T-cell (primary cell): ENCODE data around the gene SPTBN1. TPM values are rescaled to one million over a fixed set of nuclear protein-coding genes. Genes with fewer than 3 reads are reported as not detected.

Experiments
- ATAC-seq, 4 experiments: fragments of 200-7000 bp in 3 of 4; fragments of 150-1000 bp in 1 of 4; cut with Tn5 transposase; replicated peaks in 1 of 4; 1 replicate in 3 of 4; 2 replicates in 1 of 4; pipeline ENCODE4 v1.10.0; 2021; ENCODE audit warnings: moderate library complexity in 3 of 4, mild to moderate bottlenecking in 2 of 4, moderate number of reproducible peaks in 1 of 4
- CTCF ChIA-PET, 2 donors: fragments of 300-600 bp; sonication (Branson Sonifier 250); formaldehyde crosslinking; loops; one replicate each; lab custom pipeline; 2022; ENCODE audit warnings: antibody characterized with exemption in 2 of 2; lab: Charles Lee
- POLR2A ChIA-PET, 2 donors: fragments of 300-600 bp; sonication (Branson Sonifier 250); formaldehyde crosslinking; loops; one replicate each; lab custom pipeline; 2022; ENCODE audit warnings: antibody characterized with exemption in 2 of 2; lab: Charles Lee
- DNase-seq, 35 experiments: peaks; one replicate each; pipeline versions ENCODE4 v3.0.0 to v3.0.0-alpha.2; 2013 to 2023
- H3K27ac ChIP-seq: one replicate; pipeline ENCODE4 v1.5.1; 2013; ENCODE audit warnings: low read length
- H3K27me3 ChIP-seq, 2 experiments: replicated peaks in 1 of 2; 1 replicate in 1 of 2; 2 replicates in 1 of 2; pipeline versions ENCODE4 v1.6.1 to v1.7.0; 2013; ENCODE audit warnings: low read length in 1 of 2, mixed read lengths in 1 of 2; ENCODE audit not compliant: control insufficient read depth in 2 of 2, insufficient read depth in 2 of 2; ENCODE audit errors: extremely low read depth in 1 of 2
- H3K36me3 ChIP-seq, 2 donors: 1 replicate in 1 of 2; 2 replicates in 1 of 2; pipeline versions ENCODE4 v1.6.1 to v1.7.0; 2013; ENCODE audit warnings: low read length in 1 of 2; ENCODE audit not compliant: control insufficient read depth in 2 of 2, insufficient read depth in 1 of 2; ENCODE audit errors: extremely low read depth in 1 of 2
- H3K4me1 ChIP-seq, 2 experiments: 1 replicate in 1 of 2; 2 replicates in 1 of 2; pipeline versions ENCODE4 v1.6.1 to v1.7.0; 2013; ENCODE audit warnings: low read length in 2 of 2, mixed read lengths in 1 of 2; ENCODE audit not compliant: insufficient read depth in 2 of 2, control insufficient read depth in 1 of 2; ENCODE audit errors: extremely low read depth in 1 of 2
- H3K4me3 ChIP-seq, 2 donors: 1 replicate in 1 of 2; 2 replicates in 1 of 2; pipeline versions ENCODE4 v1.5.1 to v1.7.0; 2013; ENCODE audit warnings: mild to moderate bottlenecking in 2 of 2, low read length in 1 of 2, moderate library complexity in 1 of 2; ENCODE audit not compliant: control insufficient read depth in 1 of 2; ENCODE audit errors: extremely low read depth in 1 of 2
- H3K9me3 ChIP-seq: 2 replicates; pipeline ENCODE4 v1.7.0; 2013
- H3K27ac Mint-ChIP-seq, 2 donors: one replicate each; pipeline ENCODE4 v1.8.0; 2020 to 2021; ENCODE audit warnings: mild to moderate bottlenecking in 2 of 2, mixed read lengths in 2 of 2
- H3K27me3 Mint-ChIP-seq, 2 donors: one replicate each; pipeline ENCODE4 v1.8.0; 2021 to 2022; ENCODE audit warnings: mixed read lengths in 2 of 2
- H3K36me3 Mint-ChIP-seq: one replicate; pipeline ENCODE4 v1.8.0; 2021; ENCODE audit warnings: mixed read lengths
- H3K4me1 Mint-ChIP-seq, 3 donors: one replicate each; pipeline ENCODE4 v1.8.0; 2020 to 2022; ENCODE audit warnings: mixed read lengths in 3 of 3, mild to moderate bottlenecking in 1 of 3
- H3K4me3 Mint-ChIP-seq, 3 donors: one replicate each; pipeline ENCODE4 v1.8.0; 2020 to 2022; ENCODE audit warnings: mild to moderate bottlenecking in 3 of 3, mixed read lengths in 3 of 3, moderate library complexity in 3 of 3
- H3K9me3 Mint-ChIP-seq, 3 donors: one replicate each; pipeline ENCODE4 v1.8.0; 2020 to 2022; ENCODE audit warnings: mixed read lengths in 3 of 3
- WGBS: methylation state at CpG from one replicate; pipeline ENCODE4 v1.1.5; 2013; ENCODE audit warnings: missing lambda C conversion rate; ENCODE audit not compliant: insufficient coverage; 5-methylcytosine and 5-hydroxymethylcytosine counted together
- total RNA-seq, 35 experiments: library from RNA in 6 of 35; stranded (reverse) in 6 of 35; fragments of 120-200 nt in 1 of 35; gene quantifications; one replicate each; pipeline versions ENCODE4 v1.2.1 to v1.2.4 and lab custom pipeline; 2013 to 2026

The SPTBN1 gene
- total RNA-seq, 5 donors from 2014 or later (not counting 1 experiment from before 2014, with no cell fraction given) = 129 to 222 (median 139) TPM

- ATAC-seq (no peak), DNase-seq (no peak)
- H3K9me3 ChIP-seq = no peaks in the 10 kb centered on the region
- H3K27ac ChIP-seq = no peak overlapping the region
- no peak overlapping the region for H3K4me3 ChIP-seq
- no peak overlapping the region for H3K4me3 Mint-ChIP-seq
- 100% methylated on average over 1 of the region's 2 CpGs for WGBS
- peaks cover 0 to 4% (median 2%) of the 10 kb centered on the region in 3 donors for H3K4me1 Mint-ChIP-seq
- peaks cover 33 to 98% of the 10 kb centered on the region in 2 donors for H3K36me3 ChIP-seq
- peak overlapping the region in 1 of 2 donors; percentile 31 for H3K27ac Mint-ChIP-seq
- no peaks in the 10 kb centered on the region for H3K27me3 Mint-ChIP-seq
- H3K4me1 ChIP-seq = no peaks in the 10 kb centered on the region
- no peaks in the 10 kb centered on the region for H3K27me3 ChIP-seq
- POLR2A ChIA-PET = no interaction called here
- CTCF ChIA-PET = interaction anchor here in 1 of 2 donors (0.6 kb wide), 1 partner anchor 10 kb away, joined by 3 read pairs; no protein-coding TSS in a partner anchor
- H3K9me3 Mint-ChIP-seq = no peaks in the 10 kb centered on the region
- H3K36me3 Mint-ChIP-seq = peaks cover 78% of the 10 kb centered on the region
Measured at GRCh38 chr2:54626884-54627283, 170.8 kb downstream of the SPTBN1 start.

DNA sequence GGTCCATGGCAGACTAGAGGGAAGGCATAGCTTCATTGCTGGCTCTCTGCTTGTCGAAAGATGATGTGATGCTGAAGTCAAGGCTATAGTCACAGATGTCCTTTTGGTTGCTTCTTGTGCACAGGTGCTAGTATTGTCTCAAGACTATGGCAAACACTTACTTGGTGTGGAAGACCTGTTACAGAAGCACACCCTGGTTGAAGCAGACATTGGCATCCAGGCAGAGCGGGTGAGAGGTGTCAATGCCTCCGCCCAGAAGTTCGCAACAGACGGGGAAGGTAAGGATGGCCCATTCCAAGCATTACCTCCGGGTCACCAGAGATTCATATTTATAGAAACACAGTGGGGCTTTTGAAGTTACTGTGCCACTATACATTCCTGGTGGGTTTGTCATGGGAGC lies 171.8 kb downstream of the SPTBN1 start:
- Mint-ChIP-seq H3K9me3 (no peaks in the 10 kb centered on the region), H3K4me1 (peaks cover 9 to 10% (median 9%) of the 10 kb centered on the region in 3 donors), H3K27ac (peak overlapping the region in 1 of 2 donors; percentile 73), H3K36me3 (peaks cover 77% of the 10 kb centered on the region), H3K4me3 (no peak overlapping the region), H3K27me3 (no peaks in the 10 kb centered on the region)
- WGBS = 100% methylated on average over 5 of the region's 6 CpGs
- H3K4me3 ChIP-seq = no peak overlapping the region
- no peak overlapping the region for H3K27ac ChIP-seq
- DNase-seq (no peak), ATAC-seq (no peak)
- CTCF ChIA-PET = interaction anchor here in 1 of 2 donors (0.7 kb wide), 1 partner anchor 31 kb away, joined by 3 read pairs; no protein-coding TSS in a partner anchor
- H3K4me1 ChIP-seq = no peaks in the 10 kb centered on the region
- H3K27me3 ChIP-seq = no peaks in the 10 kb centered on the region
- H3K9me3 ChIP-seq = no peaks in the 10 kb centered on the region
- POLR2A ChIA-PET = no interaction called here
- peaks cover 33 to 98% of the 10 kb centered on the region in 2 donors for H3K36me3 ChIP-seq

GRCh38 chr2:54628418-54628817 lies 172.3 kb downstream of the SPTBN1 start:
- CTCF ChIA-PET = interaction anchor here in 1 of 2 donors (0.7 kb wide), 1 partner anchor 31 kb away, joined by 3 read pairs; no protein-coding TSS in a partner anchor

DNA sequence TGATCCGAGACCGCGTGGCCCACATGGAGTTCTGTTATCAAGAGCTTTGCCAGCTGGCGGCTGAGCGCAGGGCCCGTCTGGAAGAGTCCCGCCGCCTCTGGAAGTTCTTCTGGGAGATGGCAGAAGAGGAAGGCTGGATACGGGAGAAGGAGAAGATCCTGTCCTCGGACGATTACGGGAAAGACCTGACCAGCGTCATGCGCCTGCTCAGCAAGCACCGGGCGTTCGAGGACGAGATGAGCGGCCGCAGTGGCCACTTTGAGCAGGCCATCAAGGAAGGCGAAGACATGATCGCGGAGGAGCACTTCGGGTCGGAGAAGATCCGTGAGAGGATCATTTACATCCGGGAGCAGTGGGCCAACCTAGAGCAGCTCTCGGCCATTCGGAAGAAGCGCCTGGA lies 172.8 kb downstream of the SPTBN1 start:
- Mint-ChIP-seq H3K27ac (no peak overlapping the region), H3K4me3 (no peak overlapping the region), H3K27me3 (no peaks in the 10 kb centered on the region), H3K36me3 (peaks cover 75% of the 10 kb centered on the region), H3K4me1 (peaks cover 17 to 19% (median 19%) of the 10 kb centered on the region in 3 donors), H3K9me3 (no peaks in the 10 kb centered on the region)
- Histone ChIP-seq H3K4me1 (peaks cover under 1 to 3% of the 10 kb centered on the region in 2 experiments), H3K27me3 (no peaks in the 10 kb centered on the region), H3K4me3 (no peak overlapping the region), H3K27ac (no peak overlapping the region), H3K36me3 (peaks cover 33 to 98% of the 10 kb centered on the region in 2 donors), H3K9me3 (no peaks in the 10 kb centered on the region)
- POLR2A ChIA-PET = interaction anchor here in 1 of 2 donors (1.0 kb wide), 1 partner anchor 29 kb away, joined by 3 read pairs; no protein-coding TSS in a partner anchor
- CTCF ChIA-PET = no interaction called here
- 98% methylated on average over 30 of the region's 30 CpGs for WGBS
- DNase-seq (no peak), ATAC-seq (no peak)

More at GRCh38 chr2:54628418-54628817, 172.3 kb downstream of the SPTBN1 start:
- H3K4me1 Mint-ChIP-seq = peaks cover 13 to 14% (median 14%) of the 10 kb centered on the region in 3 donors
- H3K4me3 Mint-ChIP-seq = no peak overlapping the region
- DNase-seq = no peak
- ATAC-seq = no peak
- Histone ChIP-seq H3K4me1 (peaks cover 0 to under 1% of the 10 kb centered on the region in 2 experiments), H3K27me3 (no peaks in the 10 kb centered on the region), H3K27ac (no peak overlapping the region), H3K9me3 (no peaks in the 10 kb centered on the region), H3K4me3 (no peak overlapping the region), H3K36me3 (peaks cover 33 to 98% of the 10 kb centered on the region in 2 donors)
- H3K27me3 Mint-ChIP-seq = no peaks in the 10 kb centered on the region
- POLR2A ChIA-PET = no interaction called here
- peak overlapping the region in 1 of 2 donors; percentile 31 for H3K27ac Mint-ChIP-seq
- H3K9me3 Mint-ChIP-seq = no peaks in the 10 kb centered on the region
- WGBS = 100% methylated on average over 3 of the region's 5 CpGs
- H3K36me3 Mint-ChIP-seq = peaks cover 78% of the 10 kb centered on the region

DNA sequence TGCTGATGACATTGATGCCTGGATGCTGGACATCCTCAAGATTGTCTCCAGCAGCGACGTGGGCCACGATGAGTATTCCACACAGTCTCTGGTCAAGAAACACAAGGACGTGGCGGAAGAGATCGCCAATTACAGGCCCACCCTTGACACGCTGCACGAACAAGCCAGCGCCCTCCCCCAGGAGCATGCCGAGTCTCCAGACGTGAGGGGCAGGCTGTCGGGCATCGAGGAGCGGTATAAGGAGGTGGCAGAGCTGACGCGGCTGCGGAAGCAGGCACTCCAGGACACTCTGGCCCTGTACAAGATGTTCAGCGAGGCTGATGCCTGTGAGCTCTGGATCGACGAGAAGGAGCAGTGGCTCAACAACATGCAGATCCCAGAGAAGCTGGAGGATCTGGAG lies 173.3 kb downstream of the SPTBN1 start:
- ATAC-seq (no peak), DNase-seq (no peak)
- H3K9me3 Mint-ChIP-seq = no peaks in the 10 kb centered on the region
- peaks cover 76% of the 10 kb centered on the region for H3K36me3 Mint-ChIP-seq
- POLR2A ChIA-PET = interaction anchor here in 1 of 2 donors (1.0 kb wide), 1 partner anchor 30 kb away, joined by 3 read pairs; no protein-coding TSS in a partner anchor
- peaks cover 5 to 8% of the 10 kb centered on the region in 2 experiments for H3K4me1 ChIP-seq
- H3K27ac ChIP-seq = no peak overlapping the region
- H3K4me3 Mint-ChIP-seq = no peak overlapping the region
- 99% methylated on average over 20 of the region's 20 CpGs for WGBS
- H3K9me3 ChIP-seq = no peaks in the 10 kb centered on the region
- H3K4me1 Mint-ChIP-seq = peaks cover 22 to 23% (median 23%) of the 10 kb centered on the region in 3 donors
- H3K4me3 ChIP-seq = no peak overlapping the region
- H3K36me3 ChIP-seq = peaks cover 33 to 98% of the 10 kb centered on the region in 2 donors
- CTCF ChIA-PET = no interaction called here
- H3K27ac Mint-ChIP-seq = no peak overlapping the region
- no peaks in the 10 kb centered on the region for H3K27me3 Mint-ChIP-seq
- no peaks in the 10 kb centered on the region for H3K27me3 ChIP-seq

DNA sequence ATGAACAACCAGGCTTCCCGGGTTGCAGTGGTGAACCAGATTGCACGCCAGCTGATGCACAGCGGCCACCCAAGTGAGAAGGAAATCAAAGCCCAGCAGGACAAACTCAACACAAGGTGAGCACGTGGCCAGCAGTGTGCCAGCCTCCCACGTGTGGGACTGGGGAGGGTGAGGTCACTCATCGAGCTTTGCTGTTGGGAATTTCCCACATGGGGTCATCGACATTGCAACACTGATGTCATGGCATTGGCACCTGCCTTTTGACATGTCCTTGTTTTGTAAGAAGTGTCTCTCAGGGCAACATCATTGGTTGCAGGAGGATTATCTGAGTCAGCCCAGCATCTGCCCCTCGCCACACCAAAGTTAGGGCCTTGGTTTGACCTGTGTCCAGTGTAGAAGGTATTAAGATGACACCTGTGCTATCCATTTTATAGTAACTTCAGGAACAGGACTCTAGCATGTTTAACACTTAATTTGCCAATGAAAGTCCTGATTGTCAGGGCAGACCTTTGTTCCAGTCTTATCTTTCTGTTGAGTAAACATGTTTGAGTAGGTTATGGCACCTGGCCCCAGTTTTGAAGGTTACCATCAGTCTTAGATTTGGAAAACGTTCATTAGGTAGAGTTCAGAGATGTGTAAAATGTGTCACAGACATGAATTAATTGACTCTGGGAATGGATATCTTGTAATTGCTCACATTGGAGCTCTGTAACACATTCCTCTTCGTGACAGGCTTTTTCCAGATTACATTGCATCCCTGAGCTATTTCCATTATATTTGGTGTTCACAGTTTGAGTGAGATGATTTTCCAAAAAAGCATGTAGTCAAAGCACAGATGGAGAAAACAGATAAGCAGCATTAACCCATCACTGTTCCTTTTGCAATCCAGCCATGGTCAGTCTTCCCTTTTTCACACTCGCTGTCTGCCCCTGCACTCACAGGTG lies 174.1 kb downstream of the SPTBN1 start:
- H3K27me3 ChIP-seq = no peaks in the 10 kb centered on the region
- no peak overlapping the region for H3K27ac Mint-ChIP-seq
- WGBS = 77% methylated on average over 6 of the region's 11 CpGs
- H3K4me3 Mint-ChIP-seq = no peak overlapping the region
- CTCF ChIA-PET = no interaction called here
- peaks cover 11% of the 10 kb centered on the region in 2 experiments for H3K4me1 ChIP-seq
- H3K9me3 ChIP-seq = no peaks in the 10 kb centered on the region
- no peak overlapping the region for H3K4me3 ChIP-seq
- DNase-seq (peak in 1 of 35 experiments; percentile 34), ATAC-seq (no peak)
- no peak overlapping the region for H3K27ac ChIP-seq
- H3K27me3 Mint-ChIP-seq = no peaks in the 10 kb centered on the region
- peaks cover 27 to 97% of the 10 kb centered on the region in 2 donors for H3K36me3 ChIP-seq
- POLR2A ChIA-PET = interaction anchor here in 1 of 2 donors (1.0 kb wide), 1 partner anchor 31 kb away, joined by 3 read pairs; no protein-coding TSS in a partner anchor
- peaks cover 78% of the 10 kb centered on the region for H3K36me3 Mint-ChIP-seq
- H3K9me3 Mint-ChIP-seq = no peaks in the 10 kb centered on the region
- peaks cover 30 to 31% (median 31%) of the 10 kb centered on the region in 3 donors for H3K4me1 Mint-ChIP-seq
